ENCODE data around the gene GFM1. TPM values are rescaled to one million over a fixed set of nuclear protein-coding genes. Genes with fewer than 3 reads are reported as not detected.
A peak's percentile ranks its signal among the peaks of the same experiment; 100 is the strongest.

Gene GFM1
- total RNA-seq, 4 donors from 2014 or later: 52.6 to 84.4 (median 76.2) TPM

- H3K4me3 ChIP-seq: peak overlapping the region in 2 of 4 donors; percentile 14 to 24
- H3K27ac ChIP-seq: peak overlapping the region in 1 of 4 donors; percentile 57
- ATAC-seq (peak; percentile 57 to 59), DNase-seq (peak in 1 of 2 donors; percentile 41)
- TF ChIP-seq POLR2A (IDR thresholded peaks at IDR 0.05): no peak
- TF ChIP-seq, protein P1, sequence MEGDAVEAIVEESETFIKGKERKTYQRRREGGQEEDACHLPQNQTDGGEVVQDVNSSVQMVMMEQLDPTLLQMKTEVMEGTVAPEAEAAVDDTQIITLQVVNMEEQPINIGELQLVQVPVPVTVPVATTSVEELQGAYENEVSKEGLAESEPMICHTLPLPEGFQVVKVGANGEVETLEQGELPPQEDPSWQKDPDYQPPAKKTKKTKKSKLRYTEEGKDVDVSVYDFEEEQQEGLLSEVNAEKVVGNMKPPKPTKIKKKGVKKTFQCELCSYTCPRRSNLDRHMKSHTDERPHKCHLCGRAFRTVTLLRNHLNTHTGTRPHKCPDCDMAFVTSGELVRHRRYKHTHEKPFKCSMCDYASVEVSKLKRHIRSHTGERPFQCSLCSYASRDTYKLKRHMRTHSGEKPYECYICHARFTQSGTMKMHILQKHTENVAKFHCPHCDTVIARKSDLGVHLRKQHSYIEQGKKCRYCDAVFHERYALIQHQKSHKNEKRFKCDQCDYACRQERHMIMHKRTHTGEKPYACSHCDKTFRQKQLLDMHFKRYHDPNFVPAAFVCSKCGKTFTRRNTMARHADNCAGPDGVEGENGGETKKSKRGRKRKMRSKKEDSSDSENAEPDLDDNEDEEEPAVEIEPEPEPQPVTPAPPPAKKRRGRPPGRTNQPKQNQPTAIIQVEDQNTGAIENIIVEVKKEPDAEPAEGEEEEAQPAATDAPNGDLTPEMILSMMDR (IDR thresholded peaks at IDR 0.05 in 4 of 5, conservative IDR thresholded peaks at IDR 0.05 in 1 of 5): peak; percentile 64 to 83 (median 79)
- in situ Hi-C loops (cut with MboI; ENCODE audit: low sequenced_read_pairs in 4 of 4): loop anchor here (5.0 kb wide), 1 partner anchor 65 kb away; no protein-coding TSS in a partner anchor
- peaks cover 12 to 27% of the 10 kb centered on the region in 2 donors for H3K4me1 ChIP-seq
- intact Hi-C loops (cut with DNase I; ENCODE audit: low total_unique reads): loop anchor here (1.0 to 5.0 kb wide), 2 partner anchors 45 to 64 kb away; no protein-coding TSS in a partner anchor
- H3K9me3 ChIP-seq: no peaks in the 10 kb centered on the region
- no peaks in the 10 kb centered on the region for H3K36me3 ChIP-seq
- no peaks in the 10 kb centered on the region for H3K27me3 ChIP-seq
These were observed 83.1 kb downstream of the GFM1 start for GRCh38 chr3:158727206-158728060.

GRCh38 chr3:158728061-158728377 is 83.7 kb downstream of the GFM1 start:
- intact Hi-C loops (cut with DNase I; ENCODE audit: low total_unique reads): loop anchor here (5.0 kb wide), 1 partner anchor 44 kb away; no protein-coding TSS in a partner anchor
- H3K4me1 ChIP-seq: peaks cover 14 to 24% of the 10 kb centered on the region in 2 donors
- ATAC-seq (no peak), DNase-seq (no peak)
- no peaks in the 10 kb centered on the region for H3K36me3 ChIP-seq
- peak overlapping the region in 2 of 4 donors; percentile 14 to 24 for H3K4me3 ChIP-seq
- no peak for TF ChIP-seq POLR2A (IDR thresholded peaks at IDR 0.05)
- TF ChIP-seq, protein P1 (IDR thresholded peaks at IDR 0.05 in 4 of 5, conservative IDR thresholded peaks at IDR 0.05 in 1 of 5): peak in 1 of 5 experiments; percentile 4
- H3K27me3 ChIP-seq: no peaks in the 10 kb centered on the region
- H3K9me3 ChIP-seq: no peaks in the 10 kb centered on the region
- no peak overlapping the region for H3K27ac ChIP-seq
- in situ Hi-C loops (cut with MboI; ENCODE audit: low sequenced_read_pairs in 4 of 4): loop anchor here (5.0 kb wide), 1 partner anchor 64 kb away; no protein-coding TSS in a partner anchor

DNA sequence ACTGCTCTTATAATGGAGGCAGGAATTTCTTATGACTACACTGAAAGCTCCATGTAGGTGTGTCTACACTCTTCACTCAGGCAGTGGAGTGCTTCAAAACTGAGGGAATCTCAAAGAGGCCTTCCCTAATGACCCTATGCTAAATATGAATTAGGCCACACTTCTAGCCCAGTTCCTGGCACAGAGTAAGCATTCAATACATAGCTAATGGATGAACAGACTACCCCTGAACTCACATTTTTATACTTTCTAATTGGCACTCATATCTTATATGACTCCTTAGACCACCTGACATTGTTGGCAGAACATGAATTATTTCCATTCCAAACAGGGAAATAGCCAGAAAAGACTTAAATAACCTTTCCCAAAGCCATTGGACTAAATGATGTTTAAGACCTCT is 84.5 kb downstream of the GFM1 start:
- H3K27ac ChIP-seq: no peak overlapping the region
- intact Hi-C loops (cut with DNase I; ENCODE audit: low total_unique reads): loop anchor here (5.0 kb wide), 1 partner anchor 43 kb away; no protein-coding TSS in a partner anchor
- no peak overlapping the region for H3K4me3 ChIP-seq
- in situ Hi-C loops (cut with MboI; ENCODE audit: low sequenced_read_pairs in 4 of 4): loop anchor here (5.0 kb wide), 1 partner anchor 63 kb away; no protein-coding TSS in a partner anchor
- no peak for TF ChIP-seq POLR2A (IDR thresholded peaks at IDR 0.05)
- TF ChIP-seq, protein P1 (IDR thresholded peaks at IDR 0.05 in 4 of 5, conservative IDR thresholded peaks at IDR 0.05 in 1 of 5): no peak
- H3K4me1 ChIP-seq: peaks cover 14 to 21% of the 10 kb centered on the region in 2 donors
- no peaks in the 10 kb centered on the region for H3K9me3 ChIP-seq
- H3K27me3 ChIP-seq: no peaks in the 10 kb centered on the region
- no peaks in the 10 kb centered on the region for H3K36me3 ChIP-seq
- ATAC-seq: no peak
- DNase-seq: no peak

- in situ Hi-C loops (cut with MboI; ENCODE audit: low sequenced_read_pairs in 4 of 4) (no loop called here), intact Hi-C loops (cut with DNase I; ENCODE audit: low total_unique reads) (no loop called here)
- Histone ChIP-seq H3K4me3 (peak overlapping the region; percentile 60 to 73 (median 68)), H3K9me3 (no peaks in the 10 kb centered on the region), H3K27ac (no peak overlapping the region), H3K27me3 (no peaks in the 10 kb centered on the region), H3K36me3 (peaks cover 0 to 7% of the 10 kb centered on the region in 2 donors), H3K4me1 (peaks cover 10% of the 10 kb centered on the region in 2 donors)
- ATAC-seq (no peak), DNase-seq (no peak)
- TF ChIP-seq, protein P1 (IDR thresholded peaks at IDR 0.05 in 4 of 5, conservative IDR thresholded peaks at IDR 0.05 in 1 of 5): no peak
- TF ChIP-seq POLR2A (IDR thresholded peaks at IDR 0.05): no peak
These were observed 87.2 kb downstream of the GFM1 start for GRCh38 chr3:158731486-158731885.

All from gastrocnemius medialis (tissue), 4 donors.